ENCODE measurements around the gene SLC6A5. TPM values are rescaled to one million over a fixed set of nuclear protein-coding genes. Genes with fewer than 3 reads are reported as not detected.

The SLC6A5 gene
- total and polyA plus RNA-seq, 2 donors from 2014 or later: not detected

Other genes with a start within 250 kb of the SLC6A5 start
- gene HTATIP2, start 235.9 kb upstream of the SLC6A5 start, total RNA-seq: 37.5 TPM
- 57.8 TPM for gene HTATIP2, start 235.9 kb upstream of the SLC6A5 start, polyA plus RNA-seq (ENCODE audit: insufficient read depth, low read depth, low replicate concordance)
- gene PRMT3, start 211.9 kb upstream of the SLC6A5 start, total RNA-seq: 16.0 TPM
- gene PRMT3, start 211.9 kb upstream of the SLC6A5 start, polyA plus RNA-seq (ENCODE audit: insufficient read depth, low read depth, low replicate concordance): 6.8 TPM
- 0.31 TPM for gene NELL1, start 70.0 kb downstream of the SLC6A5 start, total RNA-seq
- 14.8 TPM for gene NELL1, start 70.0 kb downstream of the SLC6A5 start, polyA plus RNA-seq (ENCODE audit: insufficient read depth, low read depth, low replicate concordance)

Measured in kidney (tissue), 2 donors.